Colon (tissue), 2 donors: Measurements from ENCODE around the gene MDFI.

Experiments
- FAIRE-seq: peaks from 2 replicates; lab custom pipeline; 2012; peaks lifted over from hg19 to GRCh38; lab: Jason Lieb, UNC
- donor health status: control.
- donor health status: control.

Gene MDFI

GRCh38 chr6:41651246-41651961 is 13.1 kb downstream of the MDFI start:
- FAIRE-seq: no peak

- no peak for FAIRE-seq
These were observed 13.8 kb downstream of the MDFI start for GRCh38 chr6:41651962-41652657.

- FAIRE-seq: no peak
These were observed 14.8 kb downstream of the MDFI start for GRCh38 chr6:41652866-41653652.

GRCh38 chr6:41653691-41654090 is 15.4 kb downstream of the MDFI start:
- no peak for FAIRE-seq

- no peak for FAIRE-seq
These were observed 16.0 kb downstream of the MDFI start for GRCh38 chr6:41654151-41654697.

- no peak for FAIRE-seq
These were observed 16.5 kb downstream of the MDFI start for GRCh38 chr6:41654698-41655151.

- no peak for FAIRE-seq
These were observed 16.9 kb downstream of the MDFI start for GRCh38 chr6:41655176-41655575.

- FAIRE-seq: no peak
These were observed 17.4 kb downstream of the MDFI start for GRCh38 chr6:41655646-41656001.

GRCh38 chr6:41656002-41656691 is 17.9 kb downstream of the MDFI start:
- FAIRE-seq: no peak

GRCh38 chr6:41657131-41658094 is 19.1 kb downstream of the MDFI start:
- no peak for FAIRE-seq

GRCh38 chr6:41658636-41659035 is 20.4 kb downstream of the MDFI start:
- no peak for FAIRE-seq

GRCh38 chr6:41659935-41660334 is 21.7 kb downstream of the MDFI start:
- no peak for FAIRE-seq

GRCh38 chr6:41663568-41663967 is 25.3 kb downstream of the MDFI start:
- FAIRE-seq: no peak

GRCh38 chr6:41664271-41664670 is 26.0 kb downstream of the MDFI start:
- no peak for FAIRE-seq

GRCh38 chr6:41667195-41667594 is 28.9 kb downstream of the MDFI start:
- FAIRE-seq: no peak

- no peak for FAIRE-seq
These were observed 30.7 kb downstream of the MDFI start for GRCh38 chr6:41668968-41669367.

GRCh38 chr6:41670703-41671360 is 32.6 kb downstream of the MDFI start:
- no peak for FAIRE-seq

- FAIRE-seq: no peak
These were observed 33.1 kb downstream of the MDFI start for GRCh38 chr6:41671376-41671775.

- FAIRE-seq: no peak
These were observed 33.7 kb downstream of the MDFI start for GRCh38 chr6:41672016-41672415.
